IMR-90 (cell line): ENCODE data around the gene PTK7. TPM values are rescaled to one million over a fixed set of nuclear protein-coding genes. Genes with fewer than 3 reads are reported as not detected.

Experiments used
- ATAC-seq: fragments of 200-7000 bp; cut with Tn5 transposase; 2 replicates; pipeline ENCODE4 v1.9.1; 2020; ENCODE audit warnings: low read depth, mild to moderate bottlenecking, moderate library complexity
- BruUV-seq: library from RNA; stranded (reverse); fragments of 400-500 nt; replicated peaks from 2 replicates; lab custom pipeline; 2021; lab: Mats Ljungman, UMichigan
- CTCF ChIA-PET: fragments of 300-600 bp; formaldehyde crosslinking; extraction: SDS; loops from one replicate; lab custom pipeline; 2021; ENCODE audit warnings: antibody characterized with exemption; lab: Yijun Ruan, JAX
- POLR2A ChIA-PET: fragments of 300-600 bp; sonication (Branson Sonifier 250); formaldehyde crosslinking; loops from one replicate; lab custom pipeline; 2022; ENCODE audit warnings: antibody characterized with exemption; ENCODE audit not compliant: unreplicated experiment; lab: Charles Lee
- DNase-seq: peaks from one replicate; pipeline ENCODE4 v3.0.0; 2013
- H2AFZ ChIP-seq: replicated peaks from 2 replicates; pipeline ENCODE3; 2013; ENCODE audit warnings: low read length, mild to moderate bottlenecking; ENCODE audit not compliant: poor library complexity
- H2AK5ac ChIP-seq: 2 replicates; pipeline ENCODE4 v1.6.1; 2013; ENCODE audit warnings: low read depth, low read length, inconsistent platforms
- H2AK9ac ChIP-seq: replicated peaks from 2 replicates; pipeline ENCODE3; 2013; ENCODE audit warnings: mild to moderate bottlenecking, low read depth, low read length, moderate library complexity; ENCODE audit not compliant: poor library complexity
- H2BK120ac ChIP-seq: 2 replicates; pipeline ENCODE4 v1.6.1; 2013; ENCODE audit warnings: low read depth, low read length, inconsistent platforms
- H2BK15ac ChIP-seq: 3 replicates; pipeline ENCODE4 v1.6.1; 2013; ENCODE audit warnings: low read depth, low read length, inconsistent platforms
- H2BK20ac ChIP-seq: 2 replicates; pipeline ENCODE4 v1.6.1; 2013; ENCODE audit warnings: low read depth, mild to moderate bottlenecking, inconsistent platforms, low read length, moderate library complexity
- H2BK5ac ChIP-seq: 2 replicates; pipeline ENCODE4 v1.6.1; 2013; ENCODE audit warnings: mild to moderate bottlenecking, low read depth, low read length, inconsistent platforms; ENCODE audit not compliant: poor library complexity, severe bottlenecking
- H3K14ac ChIP-seq: replicated peaks from 2 replicates; pipeline ENCODE4 v1.6.1; 2013; ENCODE audit warnings: low read depth, low read length, inconsistent platforms
- H3K18ac ChIP-seq: 2 replicates; pipeline ENCODE4 v1.6.1; 2013; ENCODE audit warnings: low read depth, low read length, control low read depth
- H3K23ac ChIP-seq: 2 replicates; pipeline ENCODE4 v1.6.1; 2013; ENCODE audit warnings: low read depth, low read length, inconsistent platforms
- H3K27ac ChIP-seq: 2 replicates; pipeline ENCODE4 v1.5.1; 2013; ENCODE audit warnings: mild to moderate bottlenecking, control low read depth, low read length; ENCODE audit not compliant: insufficient read depth
- H3K27me3 ChIP-seq: 2 replicates; pipeline ENCODE4 v1.6.1; 2013; ENCODE audit warnings: low read length; ENCODE audit not compliant: control insufficient read depth, insufficient read depth
- H3K36me3 ChIP-seq: 2 replicates; pipeline ENCODE4 v1.6.1; 2013; ENCODE audit warnings: low read length, mixed read lengths; ENCODE audit not compliant: control insufficient read depth, insufficient read depth
- H3K4ac ChIP-seq: 2 replicates; pipeline ENCODE4 v1.6.1; 2013; ENCODE audit warnings: low read depth, low read length, inconsistent platforms
- H3K4me1 ChIP-seq: 2 replicates; pipeline ENCODE4 v1.6.1; 2013; ENCODE audit warnings: low read length, mixed read lengths; ENCODE audit not compliant: control insufficient read depth, insufficient read depth
- H3K4me2 ChIP-seq: 2 replicates; pipeline ENCODE4 v1.6.1; 2013; ENCODE audit warnings: low read depth, mild to moderate bottlenecking, control low read depth, low read length, moderate library complexity
- H3K4me3 ChIP-seq: 2 replicates; pipeline ENCODE4 v1.5.1; 2013; ENCODE audit warnings: low read depth, mild to moderate bottlenecking, control low read depth, low read length, moderate library complexity; ENCODE audit not compliant: insufficient read depth
- H3K56ac ChIP-seq: 2 replicates; pipeline ENCODE4 v1.6.1; 2013; ENCODE audit warnings: low read length, inconsistent platforms; ENCODE audit not compliant: insufficient read depth; ENCODE audit errors: extremely low read depth
- H3K79me1 ChIP-seq, 2 experiments: 2 replicates each; pipeline ENCODE4 v1.6.1; 2013; ENCODE audit warnings: low read length in 2 of 2, inconsistent platforms in 1 of 2, low read depth in 1 of 2
- H3K9ac ChIP-seq: 2 replicates; pipeline ENCODE4 v1.6.1; 2013; ENCODE audit warnings: low read depth, low read length, control low read depth
- H3K9me1 ChIP-seq: 2 replicates; pipeline ENCODE4 v1.6.1; 2013; ENCODE audit warnings: low read length, inconsistent platforms; ENCODE audit not compliant: insufficient read depth
- H3K9me3 ChIP-seq: 2 replicates; pipeline ENCODE4 v1.6.1; 2013; ENCODE audit warnings: low read length; ENCODE audit not compliant: control insufficient read depth, insufficient read depth
- H4K20me1 ChIP-seq: 2 replicates; pipeline ENCODE4 v1.6.1; 2013; ENCODE audit warnings: low read length, inconsistent platforms; ENCODE audit not compliant: insufficient read depth
- H4K5ac ChIP-seq: 2 replicates; pipeline ENCODE4 v1.6.1; 2013; ENCODE audit warnings: mild to moderate bottlenecking, low read depth, low read length, control low read depth
- H4K8ac ChIP-seq, 2 experiments: 2 replicates each; pipeline ENCODE4 v1.6.1; 2013; ENCODE audit warnings: low read depth in 2 of 2, low read length in 2 of 2, control low read depth in 1 of 2, inconsistent platforms in 1 of 2
- H4K91ac ChIP-seq: 2 replicates; pipeline ENCODE4 v1.6.1; 2013; ENCODE audit warnings: low read depth, low read length, inconsistent platforms; ENCODE audit not compliant: insufficient read depth
- CHD1 ChIP-seq: IDR thresholded peaks from 2 replicates; pipeline ENCODE4 v1.6.1; 2012; ENCODE audit warnings: low read depth, low read length, improper control_type of control experiment
- MAZ ChIP-seq: IDR thresholded peaks from 2 replicates; pipeline ENCODE4 v1.6.1; 2012; ENCODE audit warnings: low read depth, mild to moderate bottlenecking, low read length, improper control_type of control experiment, moderate library complexity, borderline replicate concordance
- MXI1 ChIP-seq: IDR thresholded peaks from 2 replicates; pipeline ENCODE4 v1.6.1; 2012; ENCODE audit warnings: low read depth, mild to moderate bottlenecking, low read length, moderate library complexity, borderline replicate concordance
- NFE2L2 ChIP-seq: fragments of 150-350 bp; IDR thresholded peaks from 2 replicates; pipeline ENCODE4 v1.6.1; 2016; ENCODE audit warnings: low read depth, mild to moderate bottlenecking, low read length
- POLR2A ChIP-seq: IDR thresholded peaks from 2 replicates; pipeline ENCODE4 v1.6.1; 2012; ENCODE audit warnings: mild to moderate bottlenecking, low read depth, low read length
- RAD21 ChIP-seq: IDR thresholded peaks from 2 replicates; pipeline ENCODE4 v1.6.1; 2012; ENCODE audit warnings: low read length, improper control_type of control experiment
- RCOR1 ChIP-seq: IDR thresholded peaks from 2 replicates; pipeline ENCODE4 v1.6.1; 2012; ENCODE audit warnings: mild to moderate bottlenecking, low read length, improper control_type of control experiment; ENCODE audit not compliant: insufficient replicate concordance
- RFX5 ChIP-seq: IDR thresholded peaks from 2 replicates; pipeline ENCODE4 v1.8.0; 2012; ENCODE audit warnings: low read depth, mild to moderate bottlenecking, low read length, moderate library complexity
- WGBS, 2 experiments: methylation state at CpG; one replicate each; pipeline versions ENCODE4 v1.1.5 to v1.1.7; 2013; ENCODE audit warnings: missing lambda C conversion rate in 2 of 2; ENCODE audit not compliant: insufficient read length in 1 of 2; ENCODE audit errors: extremely low coverage in 2 of 2; 5-methylcytosine and 5-hydroxymethylcytosine counted together
- dilution Hi-C: fragments of 300-500 bp; cut with HindIII; formaldehyde crosslinking; loops from one replicate; pipeline ENCODE4 v1.14.3; 2018; ENCODE audit warnings: low sequenced_read_pairs; ENCODE audit not compliant: unreplicated experiment
- in situ Hi-C: fragments of 300-500 bp; cut with MboI; formaldehyde crosslinking; loops from 3 replicates; pipeline ENCODE4 v1.14.3; 2019; ENCODE audit warnings: low sequenced_read_pairs, inconsistent platforms, mixed read lengths
- intact Hi-C: fragments of 100-400 bp; cut with micrococcal nuclease; formaldehyde crosslinking; loops from 2 replicates; pipeline ENCODE4 v1.10.0; 2022
- polyA plus RNA-seq, 3 experiments: library from polyadenylated mRNA; depleted of rRNA; stranded (reverse); fragments of >200 nt; gene quantifications; 2 replicates each; pipeline ENCODE4 v1.2.3, GENCODE V29; 2012; ENCODE audit warnings: low replicate concordance in 1 of 3
- total RNA-seq: library from RNA; depleted of rRNA; stranded (reverse); fragments of >200 nt; gene quantifications from 2 replicates; pipeline ENCODE4 v1.2.3, GENCODE V29; 2012
- TF ChIP-seq, protein P1 (sequence below): conservative IDR thresholded peaks from 2 replicates; pipeline ENCODE4 v1.5.1; 2012; ENCODE audit warnings: mild to moderate bottlenecking, low read depth, low read length, improper control_type of control experiment
- TF ChIP-seq, protein P2 (sequence below): fragments of 150-350 bp; IDR thresholded peaks from 2 replicates; pipeline ENCODE4 v1.6.1; 2016; ENCODE audit warnings: low read depth, mild to moderate bottlenecking, low read length, moderate library complexity, borderline replicate concordance
- TF ChIP-seq, protein P3 (sequence below): fragments of 150-350 bp; IDR thresholded peaks from 2 replicates; pipeline ENCODE4 v1.6.1; 2017; ENCODE audit warnings: mild to moderate bottlenecking, antibody characterized with exemption, low read length, low read depth

The PTK7 gene
- total and polyA plus RNA-seq, 2 of the 4 experiments (the other 2 are of a cell fraction) = 47.1 to 142 TPM

DNA sequence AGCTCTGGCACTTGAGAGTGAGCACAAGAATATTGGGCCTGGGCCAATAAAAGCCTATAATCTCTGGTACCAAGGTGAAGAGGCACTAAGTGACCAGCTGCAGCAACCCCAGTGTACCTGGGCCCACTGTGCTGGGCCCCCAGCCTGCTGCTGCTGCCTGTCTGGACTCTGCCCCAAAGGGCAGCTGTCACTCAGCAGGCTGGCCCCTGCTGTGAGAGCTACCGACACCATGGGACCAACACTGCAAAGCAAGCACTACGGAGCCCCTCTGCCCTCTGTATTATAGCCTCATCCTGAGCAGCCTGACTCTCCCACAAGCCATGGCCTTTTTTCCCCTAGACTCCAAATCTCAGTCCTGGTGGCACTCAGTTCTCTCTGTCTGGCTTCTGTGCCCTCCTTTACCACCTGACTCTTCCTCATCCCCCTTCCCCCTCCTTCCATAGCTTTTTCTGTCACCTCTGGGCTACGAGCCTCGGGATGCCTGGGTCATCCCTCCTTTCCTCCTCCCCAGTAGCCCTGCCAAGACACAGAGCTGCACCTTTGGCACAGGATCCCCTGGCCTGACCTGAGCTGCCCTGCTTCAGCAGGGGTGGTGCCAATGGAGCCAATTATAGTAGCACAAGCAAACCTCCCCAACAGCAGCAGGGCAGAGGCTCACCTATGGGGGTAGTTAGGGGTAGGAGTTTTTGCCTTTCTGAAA, 40.5 kb upstream of the PTK7 start:
- BruUV-seq = no TSS peak
- Histone ChIP-seq H4K91ac (no peak overlapping the region), H3K9me1 (no peaks in the 10 kb centered on the region), H2BK120ac (no peak overlapping the region), H3K4me1 (no peaks in the 10 kb centered on the region), H2AK9ac (no peak overlapping the region), H3K56ac (no peak overlapping the region), H3K23ac (no peak overlapping the region), H4K5ac (no peak overlapping the region), H3K27me3 (no peaks in the 10 kb centered on the region), H2BK20ac (no peak overlapping the region), H3K4me3 (no peak overlapping the region), H3K9ac (no peak overlapping the region), H3K14ac (no peak overlapping the region), H4K20me1 (peaks cover 3% of the 10 kb centered on the region; the same call in 1 of the 2 replicates), H2BK5ac (no peak overlapping the region), H4K8ac (no peak overlapping the region), H3K36me3 (peaks cover 60% of the 10 kb centered on the region), H3K9me3 (no peaks in the 10 kb centered on the region), H3K79me1 (peaks cover 7 to 9% of the 10 kb centered on the region in 2 experiments; a peak in 2 of 4 replicates), H2AFZ (no peak overlapping the region), H3K4ac (no peak overlapping the region), H3K27ac (no peak overlapping the region), H3K4me2 (no peak overlapping the region), H2AK5ac (no peak overlapping the region), H2BK15ac (no peak overlapping the region), H3K18ac (no peak overlapping the region)
- ATAC-seq = no peak
- 96% methylated on average over 4 of the region's 4 CpGs; no CpG with 5 or more reads in 1 of the 2 experiments for WGBS, 2 experiments
- in situ Hi-C loops = no loop called here
- no peak for DNase-seq
- ChIA-PET POLR2A (no interaction called here), CTCF (no interaction called here)
- no peak for TF ChIP-seq MAZ
- no peak for TF ChIP-seq RCOR1
- no peak for TF ChIP-seq RAD21
- TF ChIP-seq, protein P1, sequence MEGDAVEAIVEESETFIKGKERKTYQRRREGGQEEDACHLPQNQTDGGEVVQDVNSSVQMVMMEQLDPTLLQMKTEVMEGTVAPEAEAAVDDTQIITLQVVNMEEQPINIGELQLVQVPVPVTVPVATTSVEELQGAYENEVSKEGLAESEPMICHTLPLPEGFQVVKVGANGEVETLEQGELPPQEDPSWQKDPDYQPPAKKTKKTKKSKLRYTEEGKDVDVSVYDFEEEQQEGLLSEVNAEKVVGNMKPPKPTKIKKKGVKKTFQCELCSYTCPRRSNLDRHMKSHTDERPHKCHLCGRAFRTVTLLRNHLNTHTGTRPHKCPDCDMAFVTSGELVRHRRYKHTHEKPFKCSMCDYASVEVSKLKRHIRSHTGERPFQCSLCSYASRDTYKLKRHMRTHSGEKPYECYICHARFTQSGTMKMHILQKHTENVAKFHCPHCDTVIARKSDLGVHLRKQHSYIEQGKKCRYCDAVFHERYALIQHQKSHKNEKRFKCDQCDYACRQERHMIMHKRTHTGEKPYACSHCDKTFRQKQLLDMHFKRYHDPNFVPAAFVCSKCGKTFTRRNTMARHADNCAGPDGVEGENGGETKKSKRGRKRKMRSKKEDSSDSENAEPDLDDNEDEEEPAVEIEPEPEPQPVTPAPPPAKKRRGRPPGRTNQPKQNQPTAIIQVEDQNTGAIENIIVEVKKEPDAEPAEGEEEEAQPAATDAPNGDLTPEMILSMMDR = no peak
- no peak for TF ChIP-seq NFE2L2
- TF ChIP-seq, protein P2, sequence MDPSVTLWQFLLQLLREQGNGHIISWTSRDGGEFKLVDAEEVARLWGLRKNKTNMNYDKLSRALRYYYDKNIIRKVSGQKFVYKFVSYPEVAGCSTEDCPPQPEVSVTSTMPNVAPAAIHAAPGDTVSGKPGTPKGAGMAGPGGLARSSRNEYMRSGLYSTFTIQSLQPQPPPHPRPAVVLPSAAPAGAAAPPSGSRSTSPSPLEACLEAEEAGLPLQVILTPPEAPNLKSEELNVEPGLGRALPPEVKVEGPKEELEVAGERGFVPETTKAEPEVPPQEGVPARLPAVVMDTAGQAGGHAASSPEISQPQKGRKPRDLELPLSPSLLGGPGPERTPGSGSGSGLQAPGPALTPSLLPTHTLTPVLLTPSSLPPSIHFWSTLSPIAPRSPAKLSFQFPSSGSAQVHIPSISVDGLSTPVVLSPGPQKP = no peak
- no peak for TF ChIP-seq MXI1
- no peak for TF ChIP-seq RFX5
- no peak for TF ChIP-seq CHD1
- no peak for TF ChIP-seq POLR2A
- TF ChIP-seq, protein P3, sequence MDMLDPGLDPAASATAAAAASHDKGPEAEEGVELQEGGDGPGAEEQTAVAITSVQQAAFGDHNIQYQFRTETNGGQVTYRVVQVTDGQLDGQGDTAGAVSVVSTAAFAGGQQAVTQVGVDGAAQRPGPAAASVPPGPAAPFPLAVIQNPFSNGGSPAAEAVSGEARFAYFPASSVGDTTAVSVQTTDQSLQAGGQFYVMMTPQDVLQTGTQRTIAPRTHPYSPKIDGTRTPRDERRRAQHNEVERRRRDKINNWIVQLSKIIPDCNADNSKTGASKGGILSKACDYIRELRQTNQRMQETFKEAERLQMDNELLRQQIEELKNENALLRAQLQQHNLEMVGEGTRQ = no peak
- dilution Hi-C loops = no loop called here
- intact Hi-C loops = no loop called here
